Rectal smooth muscle tissue (tissue), 1 donor: ENCODE measurements around the gene MOSMO.
"Not testable (repeated sequence)": the region's sequence is repeated elsewhere in the genome, so short reads cannot be mapped to it uniquely, and the experiment has no call there.

Experiments
- H3K27ac ChIP-seq: one replicate; pipeline ENCODE4 v1.7.0; 2013; ENCODE audit warnings: low read depth, low read length, inconsistent platforms
- H3K27me3 ChIP-seq: one replicate; pipeline ENCODE4 v1.7.0; 2013; ENCODE audit warnings: low read length; ENCODE audit not compliant: control insufficient read depth, insufficient read depth
- H3K36me3 ChIP-seq: one replicate; pipeline ENCODE4 v1.7.0; 2013; ENCODE audit warnings: low read length; ENCODE audit not compliant: control insufficient read depth, insufficient read depth
- H3K4me1 ChIP-seq: one replicate; pipeline ENCODE4 v1.7.0; 2013; ENCODE audit warnings: low read length; ENCODE audit not compliant: control insufficient read depth, insufficient read depth
- H3K4me3 ChIP-seq: one replicate; pipeline ENCODE4 v1.7.0; 2013; ENCODE audit warnings: low read length
- H3K9ac ChIP-seq: one replicate; pipeline ENCODE4 v1.7.0; 2013; ENCODE audit warnings: low read length

Gene MOSMO

DNA sequence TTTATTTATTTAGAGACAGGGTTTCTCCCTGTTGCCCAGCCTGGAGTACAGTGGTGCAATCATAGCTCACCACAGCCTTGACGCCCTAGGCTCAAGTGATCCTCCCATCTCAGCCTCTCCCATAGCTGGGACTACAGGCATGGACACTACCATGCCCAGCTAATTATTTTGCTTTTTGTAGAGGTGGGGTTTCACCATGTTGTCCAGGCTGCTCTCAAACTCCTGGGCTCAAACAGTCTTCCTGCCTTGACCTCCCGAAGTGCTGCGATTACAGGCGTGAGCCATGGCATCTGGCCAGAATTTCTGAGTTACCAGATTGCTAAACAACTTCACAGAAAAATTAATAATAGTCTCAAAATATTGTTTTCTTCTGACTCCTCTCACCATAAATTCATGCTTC lies 21.7 kb downstream of the MOSMO start:
- no peak overlapping the region for H3K9ac ChIP-seq
- no peaks in the 10 kb centered on the region for H3K36me3 ChIP-seq
- H3K4me1 ChIP-seq = no peaks in the 10 kb centered on the region
- no peak overlapping the region for H3K27ac ChIP-seq
- H3K4me3 ChIP-seq = no peak overlapping the region
- no peaks in the 10 kb centered on the region for H3K27me3 ChIP-seq

DNA sequence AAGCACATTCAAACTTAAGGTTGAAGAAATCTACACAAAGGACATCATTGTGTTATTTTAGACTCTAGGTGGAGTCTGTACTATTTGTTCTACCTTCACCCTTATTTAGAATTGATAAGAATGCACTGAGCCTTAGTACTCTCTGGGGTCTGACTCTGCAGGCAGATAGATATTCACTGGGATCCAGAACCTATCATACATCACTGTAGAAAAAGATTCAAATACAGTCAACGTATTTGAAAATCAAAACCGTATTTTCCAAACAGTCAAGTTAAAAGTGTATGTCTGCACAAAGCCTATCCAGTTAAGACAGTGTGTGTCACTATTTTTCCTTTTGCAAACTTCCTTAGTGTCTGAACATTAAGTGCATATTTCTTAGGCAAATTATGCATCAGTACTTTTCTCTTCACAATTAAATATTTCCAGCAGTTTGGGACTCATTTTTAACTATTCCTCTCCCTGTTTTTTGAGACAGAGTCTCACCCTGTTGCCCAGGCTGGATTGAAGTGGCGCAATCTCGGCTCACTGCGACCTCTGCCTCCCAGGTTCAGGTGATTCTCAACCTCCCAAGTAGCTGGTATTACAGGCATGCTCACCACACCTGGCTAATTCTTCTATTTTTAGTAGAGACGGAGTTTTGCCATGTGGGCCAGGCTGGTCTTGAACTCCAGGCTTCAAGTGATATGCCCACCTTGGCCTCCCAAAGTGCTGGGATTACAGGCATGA lies 22.3 kb downstream of the MOSMO start:
- Histone ChIP-seq H3K9ac (no peak overlapping the region), H3K4me1 (no peaks in the 10 kb centered on the region), H3K27me3 (no peaks in the 10 kb centered on the region), H3K27ac (no peak overlapping the region), H3K36me3 (no peaks in the 10 kb centered on the region), H3K4me3 (no peak overlapping the region)

- Histone ChIP-seq H3K27ac (no peak overlapping the region), H3K36me3 (no peaks in the 10 kb centered on the region), H3K27me3 (no peaks in the 10 kb centered on the region), H3K4me1 (no peaks in the 10 kb centered on the region), H3K4me3 (no peak overlapping the region), H3K9ac (no peak overlapping the region)
Measured at GRCh38 chr16:22031483-22032083, 23.7 kb downstream of the MOSMO start.

- Histone ChIP-seq H3K36me3 (no peaks in the 10 kb centered on the region), H3K27me3 (no peaks in the 10 kb centered on the region), H3K4me3 (no peak overlapping the region), H3K27ac (no peak overlapping the region), H3K9ac (no peak overlapping the region), H3K4me1 (no peaks in the 10 kb centered on the region)
Measured at GRCh38 chr16:22034503-22034902, 26.6 kb downstream of the MOSMO start.

GRCh38 chr16:22035153-22035552 lies 27.2 kb downstream of the MOSMO start:
- no peaks in the 10 kb centered on the region for H3K36me3 ChIP-seq
- no peaks in the 10 kb centered on the region for H3K27me3 ChIP-seq
- no peak overlapping the region for H3K27ac ChIP-seq
- no peaks in the 10 kb centered on the region for H3K4me1 ChIP-seq
- no peak overlapping the region for H3K4me3 ChIP-seq
- H3K9ac ChIP-seq = no peak overlapping the region

DNA sequence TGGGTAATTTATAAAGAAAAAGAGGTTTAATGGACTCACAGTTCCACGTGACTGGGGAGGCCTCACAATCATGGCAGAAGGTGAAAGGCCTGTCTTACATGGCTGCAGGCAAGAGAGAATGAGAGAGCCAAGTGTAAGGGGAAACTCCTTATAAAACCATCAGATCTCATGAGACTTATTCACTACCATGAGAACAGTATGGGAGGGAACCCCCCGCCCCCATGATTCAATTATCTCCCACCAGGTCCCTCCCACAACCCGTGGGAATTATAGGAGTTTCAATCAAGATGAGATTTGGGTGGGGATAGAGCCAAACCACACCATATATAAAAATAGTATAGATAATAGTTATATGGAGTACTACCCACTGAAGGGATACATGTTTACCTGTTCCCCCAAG lies 36.0 kb downstream of the MOSMO start:
- H3K27ac ChIP-seq, H3K36me3 ChIP-seq, H3K4me1 ChIP-seq, H3K4me3 ChIP-seq, H3K9ac ChIP-seq, H3K27me3 ChIP-seq: not testable (repeated sequence)

DNA sequence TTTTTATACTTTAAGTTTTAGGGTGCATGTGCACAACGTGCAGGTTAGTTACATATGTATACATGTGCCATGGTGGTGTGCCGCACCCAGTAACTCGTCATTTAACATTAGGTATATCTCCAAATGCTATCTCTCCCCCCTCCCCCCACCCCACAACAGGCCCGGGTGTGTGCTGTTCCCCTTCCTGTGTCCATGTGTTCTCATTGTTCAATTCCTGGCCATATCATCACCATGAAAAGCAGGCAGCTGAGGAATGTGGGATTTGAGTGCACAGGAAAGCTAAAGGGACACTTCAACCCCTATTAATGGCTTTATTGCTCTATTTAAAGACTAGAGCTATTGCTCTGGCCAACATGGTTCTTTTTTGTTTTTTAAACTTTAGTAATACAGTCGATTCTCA lies 38.0 kb downstream of the MOSMO start:
- not testable (repeated sequence) for H3K27ac ChIP-seq, H3K27me3 ChIP-seq, H3K4me1 ChIP-seq, H3K36me3 ChIP-seq, H3K4me3 ChIP-seq, H3K9ac ChIP-seq

DNA sequence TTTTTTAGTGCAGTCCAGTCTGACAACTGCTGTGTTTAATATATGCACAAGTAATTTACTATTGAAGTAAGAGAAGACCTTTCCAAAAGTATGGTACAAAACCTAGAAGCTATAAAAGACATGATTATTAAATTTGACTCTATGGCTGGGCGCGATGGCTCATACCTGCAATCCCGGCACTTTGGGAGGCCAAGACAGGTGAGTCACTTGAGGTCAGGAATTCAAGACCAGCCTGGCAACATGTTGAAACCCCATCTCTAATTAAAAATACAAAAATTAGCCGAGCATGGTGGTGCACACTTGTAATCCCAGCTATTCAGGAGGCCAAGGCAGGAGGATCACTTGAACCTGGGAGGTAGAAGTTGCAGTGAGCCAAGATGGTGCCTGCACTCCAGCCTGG lies 43.1 kb downstream of the MOSMO start:
- no peak overlapping the region for H3K4me3 ChIP-seq
- H3K27ac ChIP-seq = no peak overlapping the region
- H3K9ac ChIP-seq = no peak overlapping the region
- H3K36me3 ChIP-seq = no peaks in the 10 kb centered on the region
- H3K27me3 ChIP-seq = no peaks in the 10 kb centered on the region
- no peaks in the 10 kb centered on the region for H3K4me1 ChIP-seq

GRCh38 chr16:22052980-22053379 lies 45.1 kb downstream of the MOSMO start:
- no peaks in the 10 kb centered on the region for H3K36me3 ChIP-seq
- H3K4me3 ChIP-seq = no peak overlapping the region
- H3K27ac ChIP-seq = no peak overlapping the region
- no peaks in the 10 kb centered on the region for H3K27me3 ChIP-seq
- no peaks in the 10 kb centered on the region for H3K4me1 ChIP-seq
- H3K9ac ChIP-seq = no peak overlapping the region

DNA sequence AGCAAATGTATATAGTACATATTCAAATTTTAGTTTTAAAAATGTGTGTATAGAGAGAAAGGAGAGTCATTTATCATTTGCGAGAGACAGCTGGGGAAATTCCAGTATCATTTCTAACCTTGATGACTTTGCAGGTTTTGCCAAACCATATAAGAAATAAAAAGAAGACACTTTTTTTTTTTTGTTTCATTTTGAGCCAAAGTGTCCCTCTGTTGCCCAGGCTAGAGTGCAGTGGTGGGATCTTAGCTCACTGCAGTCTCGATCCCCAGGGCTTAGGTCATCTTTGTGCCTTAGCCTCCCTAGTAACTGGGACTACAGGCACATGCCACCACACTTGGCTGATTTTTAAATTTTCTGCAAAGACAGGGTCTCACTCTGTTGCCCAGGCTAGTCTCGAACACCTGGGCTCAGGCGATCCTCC lies 46.0 kb downstream of the MOSMO start:
- no peak overlapping the region for H3K9ac ChIP-seq
- no peak overlapping the region for H3K27ac ChIP-seq
- no peaks in the 10 kb centered on the region for H3K4me1 ChIP-seq
- H3K4me3 ChIP-seq = no peak overlapping the region
- H3K36me3 ChIP-seq = no peaks in the 10 kb centered on the region
- no peaks in the 10 kb centered on the region for H3K27me3 ChIP-seq

DNA sequence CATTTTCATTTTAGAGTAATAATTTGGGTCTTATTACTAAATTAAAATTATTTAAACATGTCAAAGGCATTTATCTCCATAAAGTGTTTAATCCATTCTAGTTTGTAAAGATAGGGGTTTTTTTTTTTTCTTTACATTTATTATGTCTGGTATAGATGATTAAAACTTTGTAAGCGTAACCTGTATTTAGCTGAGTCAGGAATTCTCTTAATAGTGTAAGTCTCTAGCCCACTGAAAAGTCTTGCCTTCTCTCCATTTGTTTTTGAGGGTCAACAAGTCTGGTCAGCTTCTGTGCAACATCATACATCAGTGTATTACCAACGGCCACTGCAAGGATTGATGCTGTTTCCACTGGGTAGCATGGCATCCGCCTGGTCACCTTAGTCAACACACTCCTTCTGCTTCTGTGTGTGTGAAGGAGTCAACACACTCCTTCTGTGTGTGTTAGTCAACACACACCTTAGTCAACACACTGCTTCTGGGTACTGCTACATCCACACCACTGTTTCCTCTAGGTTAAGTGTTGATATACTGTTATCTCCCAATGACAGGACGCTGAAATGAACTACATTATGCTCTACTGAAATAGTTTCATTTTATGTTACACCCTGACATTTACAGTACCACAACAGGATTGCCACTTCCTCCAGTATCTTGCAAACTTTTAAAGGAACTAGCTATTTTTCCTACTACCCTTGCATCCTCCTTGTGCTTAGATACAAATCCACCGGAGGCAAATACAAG lies 47.1 kb downstream of the MOSMO start:
- H3K4me3 ChIP-seq = no peak overlapping the region
- H3K27ac ChIP-seq = no peak overlapping the region
- no peaks in the 10 kb centered on the region for H3K36me3 ChIP-seq
- no peaks in the 10 kb centered on the region for H3K27me3 ChIP-seq
- no peaks in the 10 kb centered on the region for H3K4me1 ChIP-seq
- no peak overlapping the region for H3K9ac ChIP-seq

DNA sequence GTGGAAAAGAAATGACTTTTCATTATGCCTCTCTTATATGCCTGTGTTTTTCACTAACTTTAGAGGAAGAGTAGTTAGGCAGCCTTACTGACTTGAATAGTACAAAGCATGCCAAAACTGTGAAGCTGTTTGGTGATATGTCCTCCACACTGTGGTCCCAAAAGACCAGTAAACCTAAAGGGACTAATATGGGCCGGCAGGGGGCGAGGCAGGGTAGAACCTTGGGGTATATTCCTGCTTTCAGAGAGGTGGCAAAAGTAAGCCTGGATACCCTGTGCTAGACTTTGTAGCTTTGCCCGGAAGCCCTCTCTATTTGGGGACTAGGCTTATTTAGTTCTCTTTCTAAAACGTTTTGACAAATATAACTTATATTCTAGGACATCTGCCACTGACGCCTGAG lies 48.0 kb downstream of the MOSMO start:
- Histone ChIP-seq H3K4me3 (no peak overlapping the region), H3K9ac (no peak overlapping the region), H3K27ac (no peak overlapping the region), H3K4me1 (no peaks in the 10 kb centered on the region), H3K27me3 (no peaks in the 10 kb centered on the region), H3K36me3 (no peaks in the 10 kb centered on the region)
